Measurements from ENCODE around the gene PADI6. TPM values are rescaled to one million over a fixed set of nuclear protein-coding genes. Genes with fewer than 3 reads are reported as not detected.

PADI6 gene
- total and polyA plus RNA-seq, 9 of the 15 experiments (the other 6 are each of a cell fraction or from before 2014, with no cell fraction given) = not detected

GRCh38 chr1:17377325-17377953 is 5.4 kb downstream of the PADI6 start (continued):
- TF ChIP-seq USF2 (CRISPR knock-in tag; IDR thresholded peaks at IDR 0.05) = peak; percentile 80
- TF ChIP-seq, protein P1, sequence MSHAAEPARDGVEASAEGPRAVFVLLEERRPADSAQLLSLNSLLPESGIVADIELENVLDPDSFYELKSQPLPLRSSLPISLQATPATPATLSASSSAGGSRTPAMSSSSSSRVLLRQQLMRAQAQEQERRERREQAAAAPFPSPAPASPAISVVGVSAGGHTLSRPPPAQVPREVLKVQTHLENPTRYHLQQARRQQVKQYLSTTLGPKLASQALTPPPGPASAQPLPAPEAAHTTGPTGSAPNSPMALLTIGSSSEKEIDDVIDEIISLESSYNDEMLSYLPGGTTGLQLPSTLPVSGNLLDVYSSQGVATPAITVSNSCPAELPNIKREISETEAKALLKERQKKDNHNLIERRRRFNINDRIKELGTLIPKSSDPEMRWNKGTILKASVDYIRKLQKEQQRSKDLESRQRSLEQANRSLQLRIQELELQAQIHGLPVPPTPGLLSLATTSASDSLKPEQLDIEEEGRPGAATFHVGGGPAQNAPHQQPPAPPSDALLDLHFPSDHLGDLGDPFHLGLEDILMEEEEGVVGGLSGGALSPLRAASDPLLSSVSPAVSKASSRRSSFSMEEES (CRISPR knock-in tag; IDR thresholded peaks at IDR 0.05) = peak; percentile 96
- TF ChIP-seq TOE1 (IDR thresholded peaks at IDR 0.05; ENCODE audit: borderline replicate concordance) = peak; percentile 94
- no peak for TF ChIP-seq TOE1 (CRISPR knock-in tag; IDR thresholded peaks at IDR 0.05; ENCODE audit: borderline replicate concordance, low read depth)
- TF ChIP-seq POLR2AphosphoS5 (IDR thresholded peaks at IDR 0.05; ENCODE audit: control insufficient read depth, insufficient read depth, low read depth, low read length) = no peak
- TF ChIP-seq ZNF124 (CRISPR knock-in tag; IDR thresholded peaks at IDR 0.05) = no peak
- no peak for TF ChIP-seq ZNF175 (CRISPR knock-in tag; IDR thresholded peaks at IDR 0.05; ENCODE audit: low read depth)
- TF ChIP-seq RAD51 (IDR thresholded peaks at IDR 0.05; ENCODE audit: borderline replicate concordance, low read depth) = peak; percentile 93
- TF ChIP-seq E4F1 (CRISPR knock-in tag; IDR thresholded peaks at IDR 0.05; ENCODE audit: borderline replicate concordance) = no peak
- TF ChIP-seq XRCC3 (IDR thresholded peaks at IDR 0.05) = no peak
